Measurements from ENCODE around the gene CSF3. TPM values are rescaled to one million over a fixed set of nuclear protein-coding genes. Genes with fewer than 3 reads are reported as not detected.

Gene CSF3
- total RNA-seq, 6 experiments from 2014 or later = 0.31 TPM; not detected in 5

- Histone ChIP-seq H3K4me3 (no peak overlapping the region), H3K27ac (no peak overlapping the region), H3K9me3 (no peaks in the 10 kb centered on the region), H3K27me3 (no peaks in the 10 kb centered on the region), H3K36me3 (peaks cover 6 to 79% (median 39%) of the 10 kb centered on the region in 4 donors), H3K4me1 (peaks cover 0 to 16% (median 2%) of the 10 kb centered on the region in 4 donors)
- intact Hi-C loops (cut with DNase I) = no loop called here
- no peak for TF ChIP-seq CTCF (IDR thresholded peaks at IDR 0.05)
- no peak for TF ChIP-seq POLR2A (IDR thresholded peaks at IDR 0.05)
- peak in 1 of 3 donors; percentile 28 for DNase-seq
- no peak for ATAC-seq
- WGBS (ENCODE audit: insufficient coverage, low coverage, low lambda C conversion rate, missing lambda C conversion rate) = 93% methylated on average over 3 of the region's 11 CpGs
Measured at GRCh38 chr17:39994448-39994847, 20.8 kb upstream of the CSF3 start.

GRCh38 chr17:39995438-39995837, 19.8 kb upstream of the CSF3 start:
- DNase-seq = peak in 1 of 3 donors; percentile 36
- Histone ChIP-seq H3K9me3 (no peaks in the 10 kb centered on the region), H3K27me3 (no peaks in the 10 kb centered on the region), H3K4me3 (no peak overlapping the region), H3K36me3 (peaks cover 0 to 69% (median 31%) of the 10 kb centered on the region in 4 donors), H3K27ac (no peak overlapping the region), H3K4me1 (peaks cover 0 to 16% (median 2%) of the 10 kb centered on the region in 4 donors)
- TF ChIP-seq POLR2A (IDR thresholded peaks at IDR 0.05) (no peak), CTCF (IDR thresholded peaks at IDR 0.05) (no peak)
- WGBS (ENCODE audit: insufficient coverage, low coverage, low lambda C conversion rate, missing lambda C conversion rate) = 87% methylated on average over 3 of the region's 6 CpGs
- intact Hi-C loops (cut with DNase I) = no loop called here
- ATAC-seq = no peak

- intact Hi-C loops (cut with DNase I) = no loop called here
- Histone ChIP-seq H3K9me3 (no peaks in the 10 kb centered on the region), H3K36me3 (peaks cover 0 to 62% (median 28%) of the 10 kb centered on the region in 4 donors), H3K27ac (peak overlapping the region in 1 of 3 donors; percentile 43), H3K4me3 (no peak overlapping the region), H3K27me3 (no peaks in the 10 kb centered on the region), H3K4me1 (peaks cover 0 to 16% (median 2%) of the 10 kb centered on the region in 4 donors)
- DNase-seq (peak in 1 of 3 donors; percentile 39), ATAC-seq (no peak)
- 85% methylated on average over 2 of the region's 8 CpGs for WGBS (ENCODE audit: insufficient coverage, low coverage, low lambda C conversion rate, missing lambda C conversion rate)
- TF ChIP-seq CTCF (IDR thresholded peaks at IDR 0.05) = no peak
- TF ChIP-seq POLR2A (IDR thresholded peaks at IDR 0.05) = no peak
Measured at GRCh38 chr17:39996162-39996561, 19.1 kb upstream of the CSF3 start.

GRCh38 chr17:39996800-39997199, 18.4 kb upstream of the CSF3 start:
- peaks cover 0 to 16% (median 2%) of the 10 kb centered on the region in 4 donors for H3K4me1 ChIP-seq
- DNase-seq = peak; percentile 86 to 95 (median 93)
- no peaks in the 10 kb centered on the region for H3K9me3 ChIP-seq
- intact Hi-C loops (cut with DNase I) = no loop called here
- TF ChIP-seq CTCF (IDR thresholded peaks at IDR 0.05) (no peak), POLR2A (IDR thresholded peaks at IDR 0.05) (no peak)
- 17% methylated on average over 6 of the region's 6 CpGs for WGBS (ENCODE audit: insufficient coverage, low coverage, low lambda C conversion rate, missing lambda C conversion rate)
- no peaks in the 10 kb centered on the region for H3K27me3 ChIP-seq
- peak; percentile 94 to 97 (median 96) for ATAC-seq
- no peak overlapping the region for H3K4me3 ChIP-seq
- peaks cover 0 to 56% (median 23%) of the 10 kb centered on the region in 4 donors for H3K36me3 ChIP-seq
- H3K27ac ChIP-seq = peak overlapping the region in 1 of 3 donors; percentile 43
